Activated CD4-positive, alpha-beta T cell treated with anti-CD3 and anti-CD28 coated beads for 48 hours (primary cell): ENCODE results near the gene ANAPC7.
"Not testable (repeated sequence)": the region's sequence is repeated elsewhere in the genome, so short reads cannot be mapped to it uniquely, and the experiment has no call there.

Experiments used
- DNase-seq: peaks from one replicate; pipeline ENCODE4 v3.0.0-alpha.2; 2020

Gene ANAPC7, protein sequence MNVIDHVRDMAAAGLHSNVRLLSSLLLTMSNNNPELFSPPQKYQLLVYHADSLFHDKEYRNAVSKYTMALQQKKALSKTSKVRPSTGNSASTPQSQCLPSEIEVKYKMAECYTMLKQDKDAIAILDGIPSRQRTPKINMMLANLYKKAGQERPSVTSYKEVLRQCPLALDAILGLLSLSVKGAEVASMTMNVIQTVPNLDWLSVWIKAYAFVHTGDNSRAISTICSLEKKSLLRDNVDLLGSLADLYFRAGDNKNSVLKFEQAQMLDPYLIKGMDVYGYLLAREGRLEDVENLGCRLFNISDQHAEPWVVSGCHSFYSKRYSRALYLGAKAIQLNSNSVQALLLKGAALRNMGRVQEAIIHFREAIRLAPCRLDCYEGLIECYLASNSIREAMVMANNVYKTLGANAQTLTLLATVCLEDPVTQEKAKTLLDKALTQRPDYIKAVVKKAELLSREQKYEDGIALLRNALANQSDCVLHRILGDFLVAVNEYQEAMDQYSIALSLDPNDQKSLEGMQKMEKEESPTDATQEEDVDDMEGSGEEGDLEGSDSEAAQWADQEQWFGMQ

DNA sequence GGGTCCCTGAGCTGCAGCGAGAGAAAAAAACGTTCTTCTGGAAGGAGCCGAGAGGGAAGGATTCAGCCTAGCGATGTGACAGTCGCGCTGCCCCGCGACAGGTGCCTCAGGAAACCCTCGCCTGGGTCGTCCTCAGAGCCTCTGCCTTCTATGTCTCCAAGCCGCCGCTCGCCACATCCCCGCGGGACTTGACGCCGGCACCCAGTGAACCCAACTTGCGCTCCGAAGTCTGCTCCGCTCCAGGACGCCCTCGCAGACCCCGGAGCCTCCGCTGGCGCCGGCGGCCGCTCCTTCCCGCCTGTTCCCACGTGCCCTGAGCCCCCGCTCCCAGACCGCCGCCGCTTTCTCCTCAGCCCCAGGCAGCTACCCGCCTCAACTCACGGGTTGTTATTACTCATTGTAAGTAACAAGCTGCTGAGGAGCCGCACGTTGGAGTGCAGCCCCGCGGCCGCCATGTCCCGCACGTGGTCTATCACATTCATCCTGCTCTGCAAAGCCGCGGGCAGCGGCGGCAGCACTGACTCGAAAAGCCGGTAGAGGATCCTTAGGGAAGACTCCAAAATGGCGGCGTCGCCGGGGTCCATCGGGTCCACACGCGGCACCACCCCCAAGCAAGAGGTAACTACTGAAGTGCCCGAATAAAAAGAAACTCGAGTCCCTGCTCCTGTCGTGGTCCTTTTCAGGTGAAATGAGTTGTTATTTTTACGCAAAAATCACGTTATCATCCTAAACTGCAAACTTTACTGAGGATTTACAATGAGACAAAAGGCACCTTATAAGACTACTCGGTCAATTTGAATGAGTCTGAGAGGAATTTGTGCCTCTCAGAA is at the start of gene ANAPC7:
Gene ANAPC7, minus strand, starts transcription at position 563 of the 830 bp plus-strand sequence. Its CDS starts 81 bp downstream, at position 482.
- DNase-seq: peak; percentile 93

DNA sequence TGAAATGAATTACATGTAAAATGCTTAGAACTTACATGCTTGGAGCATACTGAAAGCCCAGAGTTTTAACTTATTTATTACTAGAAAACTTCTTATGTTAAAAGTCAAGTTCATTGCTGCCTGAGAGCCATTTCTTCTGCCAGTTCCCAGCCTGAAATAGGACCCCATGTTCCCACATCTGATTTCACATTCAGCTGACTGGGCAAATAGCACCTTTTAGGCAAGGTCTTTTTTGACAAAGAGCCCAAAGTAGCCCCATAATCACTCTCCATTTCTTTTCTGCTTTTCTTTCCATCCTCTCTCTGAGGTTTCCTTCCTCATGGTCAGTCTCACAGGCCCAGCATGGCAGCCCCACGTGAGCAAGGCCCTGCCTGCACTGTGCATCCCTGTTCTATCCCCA is 47.8 kb upstream of the ANAPC7 start:
- DNase-seq: no peak

DNA sequence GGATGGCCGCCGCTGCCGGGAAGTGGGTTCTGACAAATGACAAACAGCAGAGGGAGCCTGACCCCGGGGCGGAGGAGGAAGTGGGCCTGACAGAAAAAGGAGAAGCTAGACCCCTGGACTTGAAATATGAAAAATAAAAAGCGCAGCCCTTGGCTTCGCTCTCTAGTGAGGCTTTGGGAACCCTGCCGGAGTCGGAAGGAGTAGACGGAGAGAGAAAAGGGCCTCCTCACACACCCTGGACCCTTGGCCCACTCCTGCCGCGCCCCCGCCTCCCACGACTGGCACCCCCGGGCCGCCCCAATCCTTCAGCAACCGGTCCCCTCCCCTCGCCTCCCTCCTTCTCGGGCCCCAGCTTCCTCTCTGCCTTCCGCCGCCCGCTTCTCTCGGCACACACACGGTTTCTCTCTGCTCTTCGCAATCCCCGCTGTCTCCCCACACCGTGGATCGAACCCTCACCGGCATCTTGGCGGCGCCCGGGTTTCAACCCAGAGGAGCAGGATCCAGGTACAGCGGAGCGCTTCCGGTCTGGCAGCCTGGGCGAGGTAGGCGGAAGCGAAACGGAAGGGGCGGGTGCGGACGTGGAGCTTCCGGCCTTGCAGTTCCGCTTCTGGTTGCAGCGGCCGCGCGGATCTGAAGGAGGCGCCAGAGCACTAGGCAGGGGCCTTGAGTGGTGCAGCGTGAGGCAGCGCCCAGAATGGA is 46.4 kb upstream of the ANAPC7 start, which contains the start of gene ARPC3:
Gene ARPC3, minus strand, starts transcription at position 539 of the 699 bp plus-strand sequence. Its CDS starts 77 bp downstream, at position 462.
- peak; percentile 97 for DNase-seq

DNA sequence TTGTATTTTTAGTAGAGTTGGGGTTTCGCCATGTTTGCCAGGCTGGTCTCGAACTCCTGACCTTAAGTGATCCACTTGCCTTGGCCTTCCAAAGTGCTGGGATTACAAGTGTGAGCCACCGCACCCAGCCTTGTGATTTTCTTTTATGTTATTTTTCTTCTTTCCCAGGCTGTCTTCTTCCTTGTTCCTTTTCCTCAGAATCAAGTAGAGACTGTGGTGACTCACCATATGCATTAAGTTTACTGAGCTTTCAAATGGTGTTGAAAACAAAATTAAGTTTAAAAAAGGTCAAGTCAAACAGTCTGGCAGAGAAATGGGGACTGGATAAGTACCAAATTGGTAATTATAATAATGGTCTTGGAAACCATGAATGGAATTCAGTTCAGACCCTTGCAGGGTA is 40.9 kb upstream of the ANAPC7 start:
- no peak for DNase-seq

DNA sequence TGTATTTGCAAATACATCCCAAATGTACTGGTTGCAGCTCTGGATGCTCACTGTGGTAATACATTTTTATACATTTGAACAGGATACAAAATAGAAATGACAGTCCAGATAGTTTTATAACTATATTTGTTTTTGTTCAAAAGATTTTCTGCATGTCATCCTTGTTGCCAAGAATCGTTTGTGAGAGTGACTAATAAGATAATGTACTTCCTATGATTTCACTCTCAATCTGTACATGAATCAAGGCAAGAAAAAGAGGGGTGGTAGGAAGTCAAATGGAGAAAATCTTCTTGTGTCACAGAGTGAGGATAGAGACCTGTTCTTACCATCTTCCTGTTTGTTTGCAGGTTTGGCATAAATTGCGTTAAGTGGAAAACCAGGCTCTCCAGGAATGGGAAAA is 32.7 kb upstream of the ANAPC7 start:
- no peak for DNase-seq

DNA sequence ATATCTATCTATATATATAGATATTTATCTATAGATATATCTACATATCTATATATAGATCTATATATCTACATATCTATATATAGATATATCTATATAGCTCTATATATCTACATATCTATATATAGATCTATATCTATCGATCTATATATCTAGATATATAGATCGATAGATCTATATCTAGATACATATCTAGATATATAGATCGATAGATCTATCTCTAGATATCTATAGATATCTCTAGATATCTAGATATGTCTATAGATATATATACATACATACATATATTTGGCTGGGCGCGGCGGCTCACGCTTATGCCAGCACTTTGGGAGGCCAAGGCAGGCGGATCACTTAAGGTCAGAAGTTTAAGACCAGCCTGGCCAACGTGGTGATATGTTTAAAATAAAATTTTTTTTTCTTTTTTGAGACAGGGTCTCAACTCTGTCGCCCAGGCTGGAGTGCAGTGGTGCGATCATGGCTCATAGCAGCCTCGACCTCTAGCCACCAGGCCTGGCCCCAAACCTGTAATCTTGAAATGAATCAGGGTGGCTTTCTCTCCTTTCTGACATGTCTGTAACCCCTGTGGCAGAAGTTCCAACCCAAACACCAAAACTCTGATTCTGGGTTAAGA is 28.6 kb upstream of the ANAPC7 start:
- DNase-seq: peak; percentile 40

DNA sequence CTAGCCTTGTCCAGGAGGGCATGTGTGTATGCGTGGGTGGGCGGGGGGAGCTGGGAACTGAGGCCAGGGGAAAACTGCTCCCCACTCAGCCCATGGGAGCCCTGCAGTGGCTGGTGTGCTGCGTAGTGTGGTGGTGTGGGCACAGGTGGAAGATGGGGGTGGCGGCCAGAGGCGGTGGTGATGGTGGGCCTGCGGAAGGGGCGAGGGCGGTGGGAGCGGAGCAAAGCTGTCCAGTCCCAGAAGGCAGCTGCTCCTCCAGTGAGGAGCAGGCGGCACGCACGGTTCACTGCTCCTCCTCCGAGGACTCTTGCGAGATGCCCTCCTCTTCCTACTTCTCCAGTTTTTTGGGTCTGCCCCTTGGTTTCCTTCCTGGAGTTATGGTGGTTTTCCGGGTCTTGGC is 26.2 kb upstream of the ANAPC7 start:
- DNase-seq: not testable (repeated sequence)

DNA sequence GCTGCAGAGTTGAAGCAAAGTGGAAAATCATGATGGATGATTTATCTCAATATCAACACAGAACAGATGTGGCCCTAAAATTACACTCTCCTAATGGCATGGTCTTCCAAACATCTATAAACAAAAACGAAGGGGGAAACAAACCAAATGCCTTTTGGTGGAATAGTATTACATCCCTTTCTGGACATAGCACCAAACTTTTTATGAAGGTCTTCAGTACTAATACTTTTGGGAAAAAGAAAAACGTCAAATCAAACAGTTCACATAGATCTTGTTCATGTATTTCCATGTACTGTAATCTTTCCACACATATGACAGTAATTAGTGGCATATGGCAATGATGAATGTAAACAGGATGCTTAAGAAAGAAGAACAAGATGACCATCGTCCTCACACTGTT is 22.9 kb upstream of the ANAPC7 start:
- DNase-seq: no peak

DNA sequence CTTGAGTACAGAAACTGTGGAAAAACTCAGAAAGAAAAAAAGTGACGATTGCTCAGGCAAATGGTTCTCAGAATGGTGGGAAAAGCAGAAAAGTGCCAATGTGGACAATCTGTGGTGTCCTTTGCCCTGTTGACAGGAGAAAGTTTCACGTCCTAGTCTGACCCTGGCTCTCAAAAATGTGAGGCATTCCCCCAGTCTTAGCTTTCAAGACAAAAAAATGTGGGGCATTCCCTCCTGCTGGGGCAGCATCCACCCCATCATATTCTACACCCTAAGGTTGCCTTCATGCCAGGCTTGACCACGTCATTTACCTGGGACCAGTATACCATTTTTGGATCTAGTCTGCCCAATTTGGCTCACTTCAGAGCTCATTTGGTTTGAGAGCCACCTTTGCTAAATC is 20.7 kb upstream of the ANAPC7 start:
- no peak for DNase-seq

DNA sequence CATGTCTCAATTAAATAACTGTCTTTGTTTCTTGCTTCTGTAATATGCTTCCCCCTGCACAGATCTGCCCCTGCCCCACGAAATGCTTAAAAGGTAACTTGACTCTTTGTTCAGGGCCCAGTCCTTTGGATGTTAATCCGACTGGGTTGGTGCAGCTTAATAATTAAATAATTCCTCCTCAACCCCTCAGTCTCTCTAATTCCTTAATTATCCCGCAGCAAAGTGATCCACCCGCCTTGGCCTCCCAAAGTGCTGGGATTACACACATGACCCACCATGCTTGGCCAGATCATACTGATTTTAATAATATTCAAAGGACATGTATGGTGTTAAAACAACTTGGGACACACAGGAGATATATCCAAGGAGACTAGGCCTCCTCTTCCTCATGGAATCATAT is 18.2 kb upstream of the ANAPC7 start:
- DNase-seq: no peak

DNA sequence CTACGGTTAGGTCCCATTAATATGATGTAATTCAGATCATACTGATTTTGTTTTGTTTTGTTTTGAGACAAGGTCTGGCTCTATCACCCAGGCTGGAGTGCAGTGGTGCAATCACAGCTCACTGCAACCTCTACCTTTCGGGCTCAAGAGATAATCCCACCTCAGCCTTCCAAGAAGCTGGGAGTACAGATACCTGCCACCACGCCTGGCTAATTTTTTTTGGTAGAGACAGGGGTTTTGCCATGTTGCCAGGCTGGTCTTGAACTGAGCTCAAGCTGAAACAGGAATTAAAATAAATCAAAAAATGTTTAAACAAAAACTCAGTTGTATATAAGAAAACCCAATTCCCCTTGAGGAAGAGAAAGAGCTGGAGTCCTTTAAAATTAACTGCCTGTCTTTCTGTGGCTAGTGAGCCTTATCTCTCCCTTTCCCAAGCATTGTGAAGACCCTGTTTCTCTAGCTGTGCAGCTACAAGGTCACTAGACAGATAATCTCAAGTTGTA is 17.7 kb upstream of the ANAPC7 start:
- no peak for DNase-seq

DNA sequence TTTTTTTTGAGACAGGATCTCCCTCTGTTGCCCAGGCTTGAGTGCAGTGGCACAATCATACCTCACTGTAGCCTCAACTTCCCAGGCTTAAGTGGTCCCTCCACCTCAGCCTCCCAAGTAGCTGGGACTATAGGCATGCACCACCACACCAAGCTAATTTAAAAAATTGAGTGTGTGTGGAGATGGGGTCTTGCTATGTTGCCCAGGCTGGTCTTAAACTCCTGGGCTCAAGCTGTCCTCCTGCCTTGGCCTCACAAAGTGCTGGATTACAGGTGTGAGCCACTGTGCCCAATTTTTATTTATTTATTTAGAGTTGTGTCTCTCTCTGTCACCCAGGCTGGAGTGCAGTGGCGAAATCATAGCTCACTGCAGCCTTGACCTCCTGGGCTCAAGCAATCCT is 17.1 kb upstream of the ANAPC7 start:
- not testable (repeated sequence) for DNase-seq

DNA sequence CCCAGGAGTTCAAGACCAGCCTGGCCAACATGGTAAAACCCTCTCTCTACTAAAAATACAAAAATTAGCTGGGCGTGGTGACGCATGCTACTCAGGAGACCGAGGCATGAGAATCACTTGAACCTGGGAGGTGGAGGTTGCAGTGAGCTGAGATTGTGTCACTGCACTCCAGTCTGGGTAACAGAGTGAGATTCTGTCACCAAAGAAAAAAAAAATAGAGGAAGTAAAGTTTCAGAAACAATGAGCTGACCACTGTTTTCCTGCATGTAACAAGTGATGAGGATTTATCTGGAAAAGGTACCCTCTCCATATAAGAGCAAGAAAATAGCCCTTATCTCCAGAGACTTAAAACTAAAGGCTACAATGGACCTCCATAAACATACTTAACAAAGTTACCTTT is 13.6 kb upstream of the ANAPC7 start:
- DNase-seq: not testable (repeated sequence)

DNA sequence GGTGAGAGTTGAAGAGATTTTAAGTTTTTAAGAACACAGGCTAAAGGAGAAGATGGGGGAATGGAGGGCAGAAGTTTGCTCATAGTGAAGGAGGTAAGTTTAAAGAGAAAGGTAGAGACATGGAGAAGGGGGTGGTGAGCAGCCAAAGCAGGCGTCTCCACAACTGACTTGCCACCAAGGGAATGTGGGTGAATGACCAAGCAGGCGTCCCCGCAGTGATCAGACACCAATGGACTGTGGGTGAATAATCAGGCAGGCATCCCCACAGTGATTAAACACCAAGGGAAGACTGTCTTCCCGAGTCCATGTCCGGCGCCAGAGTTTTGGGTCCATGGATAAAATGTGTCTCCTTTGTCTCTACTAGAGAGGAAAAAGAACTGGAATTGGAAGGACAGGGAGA is 6.6 kb upstream of the ANAPC7 start:
- DNase-seq: not testable (repeated sequence)

DNA sequence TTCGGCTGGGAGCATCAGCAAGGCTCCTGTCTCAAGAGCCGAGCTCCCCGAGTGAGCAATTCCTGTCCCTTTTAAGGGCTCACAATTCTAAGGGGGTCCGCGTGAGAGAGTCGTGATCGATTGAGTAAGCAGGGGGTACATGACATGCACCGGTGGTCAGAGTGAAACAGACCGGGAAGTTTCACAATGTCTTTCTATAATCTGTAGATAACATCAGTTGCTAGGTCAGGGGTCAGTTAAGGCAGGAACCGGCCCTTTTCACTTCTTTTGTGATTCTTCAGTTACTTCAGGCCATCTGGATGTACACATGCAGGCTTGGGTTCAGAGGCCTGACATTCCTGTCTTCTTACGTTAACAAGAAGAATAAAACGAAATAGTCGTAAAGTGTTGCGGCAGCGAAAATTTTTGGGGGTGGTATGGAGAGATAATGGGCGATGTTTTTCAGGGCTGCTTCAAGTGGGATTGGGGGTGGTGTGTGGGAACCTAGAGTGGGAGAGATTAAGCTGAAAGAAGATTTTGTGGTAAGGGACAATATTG is 1.7 kb upstream of the ANAPC7 start:
- not testable (repeated sequence) for DNase-seq

DNA sequence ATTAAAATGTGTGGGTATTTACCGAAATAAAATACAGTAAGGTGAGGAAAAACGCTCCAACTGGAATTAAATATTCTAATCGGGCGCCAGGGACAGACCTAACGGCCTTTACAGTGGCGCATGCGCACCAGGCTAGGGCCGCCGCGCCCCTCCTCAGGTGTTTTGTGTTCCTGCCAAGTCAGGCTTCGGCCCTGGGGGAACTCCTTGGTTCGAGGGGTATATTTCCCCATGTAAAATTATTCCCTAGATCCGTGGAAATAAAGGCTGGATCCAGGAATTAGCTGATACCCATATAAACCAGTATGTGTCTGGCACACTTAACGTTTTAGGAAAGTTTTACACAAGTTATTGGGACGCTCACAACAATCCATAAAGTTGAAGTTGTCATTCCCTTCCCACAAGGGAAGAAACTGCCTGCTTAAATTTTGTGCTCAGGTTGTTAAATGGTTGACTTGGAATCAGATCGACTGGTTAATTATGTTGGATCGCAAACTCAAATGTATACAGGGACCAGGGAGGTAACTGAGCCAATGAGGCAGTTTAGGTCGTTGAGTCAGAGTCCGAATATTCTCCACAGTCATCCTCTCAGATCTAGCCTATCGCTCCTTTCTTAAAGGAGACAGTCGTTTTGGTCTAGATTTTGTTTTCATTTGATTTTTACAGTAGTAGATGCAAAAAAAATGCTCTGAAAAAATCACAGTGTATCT is 621 bp upstream of the ANAPC7 start:
- DNase-seq: peak; percentile 84

DNA sequence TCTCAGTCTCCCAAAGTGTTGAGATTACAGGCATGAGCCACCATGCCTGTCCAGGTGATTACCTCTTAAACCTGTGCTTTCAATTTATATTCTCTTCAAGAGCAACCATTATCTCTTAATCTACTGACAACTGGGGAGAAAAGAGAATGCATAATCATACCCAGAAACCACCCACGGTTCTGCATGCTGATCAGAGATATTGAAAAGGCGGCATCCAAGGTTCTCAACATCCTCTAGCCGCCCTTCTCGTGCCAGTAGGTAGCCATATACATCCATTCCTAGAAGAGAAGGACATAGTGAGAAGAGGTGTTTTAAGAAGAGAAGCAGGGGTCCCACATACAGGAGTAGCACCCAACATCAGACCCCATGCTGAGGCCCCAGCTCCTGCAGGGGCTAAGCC is 20.8 kb downstream of the ANAPC7 start:
- peak; percentile 32 for DNase-seq

DNA sequence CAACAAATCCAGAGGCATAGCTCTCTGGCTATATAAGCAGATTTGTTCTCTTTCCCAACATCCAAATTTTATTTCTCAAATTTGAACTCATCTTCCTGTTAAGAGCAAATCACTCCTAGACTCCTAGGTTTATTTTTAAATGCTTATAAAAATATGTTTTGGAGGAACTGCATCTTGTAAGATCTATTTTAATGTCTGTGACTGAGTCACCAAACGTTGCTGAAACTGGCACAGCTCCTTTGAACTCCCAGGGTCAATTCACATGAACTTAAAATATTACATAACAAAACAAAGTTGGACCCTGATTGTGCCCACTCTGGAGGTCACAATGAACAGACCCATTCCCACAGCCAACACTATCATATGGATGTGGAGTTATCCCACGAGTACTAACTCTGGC is 23.9 kb downstream of the ANAPC7 start:
- no peak for DNase-seq

DNA sequence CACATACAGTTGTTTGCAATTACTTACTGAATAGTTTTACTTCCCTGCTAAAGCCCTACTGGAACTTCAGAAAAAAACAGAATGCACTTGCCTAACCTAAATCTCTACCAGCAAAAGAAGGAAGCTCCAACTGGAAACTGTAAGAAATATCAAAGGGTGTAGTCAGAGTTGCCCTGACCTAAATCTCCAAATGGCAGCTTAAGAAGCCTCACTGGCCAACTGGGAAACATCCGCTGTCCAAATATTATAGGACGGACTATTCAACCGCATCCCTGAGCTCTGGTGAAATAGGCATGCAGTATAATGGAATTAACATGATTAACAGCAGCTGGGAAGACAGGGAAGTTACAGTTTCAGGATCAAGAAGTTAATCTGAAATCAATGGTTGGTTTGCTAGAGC is 24.3 kb downstream of the ANAPC7 start:
- no peak for DNase-seq

DNA sequence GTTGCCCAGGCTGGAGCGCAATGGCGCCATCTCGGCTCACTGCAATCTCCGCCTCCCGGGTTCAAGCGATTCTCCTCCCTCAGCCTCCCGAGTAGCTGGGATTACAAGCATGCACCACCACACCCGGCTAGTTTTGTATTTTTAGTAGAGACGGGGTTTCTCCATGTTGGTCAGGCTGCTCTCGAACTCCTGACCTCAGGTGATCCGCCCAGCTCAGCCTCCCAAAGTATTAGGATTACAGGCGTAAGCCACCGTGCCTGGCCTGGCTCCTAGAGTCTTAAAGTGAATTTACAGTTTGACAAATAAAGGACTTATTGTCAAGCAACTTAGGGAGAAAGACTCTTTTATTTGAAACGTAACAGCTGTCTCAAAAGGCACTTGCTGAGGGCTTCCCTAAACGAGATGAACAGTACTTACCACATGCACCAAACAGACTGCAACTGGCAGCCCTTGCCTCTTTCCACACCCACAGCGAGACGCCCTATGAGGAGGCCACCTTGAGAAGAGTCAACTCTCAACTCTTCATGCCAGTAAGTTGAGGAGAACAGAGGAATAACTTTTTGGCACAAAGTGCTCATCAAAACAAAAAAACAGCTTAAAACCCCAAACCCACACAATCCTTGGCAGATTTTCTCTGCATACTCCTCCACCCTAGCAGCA is 25.2 kb downstream of the ANAPC7 start:
- DNase-seq: not testable (repeated sequence)
